Measurements from ENCODE around the gene PPP1R36.

GRCh38 chr14:64636980-64637429, 87.2 kb downstream of the PPP1R36 start:
- peak in 1 of 5 experiments; percentile 4 for TF ChIP-seq CTCF (IDR thresholded peaks at IDR 0.05)
- no peak for TF ChIP-seq POLR2A (IDR thresholded peaks at IDR 0.05)

Measured in tibial nerve (tissue), 3 donors.